NAMALWA (cell line): ENCODE measurements around the gene TREX2.

Source experiments
- DNase-seq: peaks from one replicate; pipeline ENCODE4 v3.0.0-alpha.2; 2015; ENCODE audit warnings: low spot score

TREX2 gene

GRCh38 chrX:153475751-153476281 lies 30.0 kb upstream of the TREX2 start:
- no peak for DNase-seq

GRCh38 chrX:153475271-153475670 lies 29.4 kb upstream of the TREX2 start:
- DNase-seq, result no peak

GRCh38 chrX:153474718-153475117 lies 28.9 kb upstream of the TREX2 start:
- no peak for DNase-seq

GRCh38 chrX:153474266-153474665 lies 28.4 kb upstream of the TREX2 start:
- no peak for DNase-seq

- no peak for DNase-seq
Observed at GRCh38 chrX:153473126-153473525, 27.3 kb upstream of the TREX2 start.

GRCh38 chrX:153471663-153472280 lies 25.9 kb upstream of the TREX2 start:
- DNase-seq, result no peak

- DNase-seq, result peak; percentile 88
Observed at GRCh38 chrX:153470411-153471363, 24.8 kb upstream of the TREX2 start, which contains the start of gene HAUS7. Gene HAUS7, minus strand, starts transcription at chrX:153470576. Its CDS starts 19 bp downstream, at chrX:153470557.

- peak; percentile 51 for DNase-seq
Observed at GRCh38 chrX:153469811-153470410, 24.1 kb upstream of the TREX2 start.

GRCh38 chrX:153468008-153468580 lies 22.2 kb upstream of the TREX2 start:
- DNase-seq, result no peak

GRCh38 chrX:153465691-153466380 lies 20.0 kb upstream of the TREX2 start:
- DNase-seq, result no peak

GRCh38 chrX:153464116-153464515 lies 18.3 kb upstream of the TREX2 start:
- DNase-seq, result no peak

- no peak for DNase-seq
Observed at GRCh38 chrX:153463556-153463955, 17.7 kb upstream of the TREX2 start.

GRCh38 chrX:153463031-153463430 lies 17.2 kb upstream of the TREX2 start:
- DNase-seq, result no peak

- DNase-seq, result no peak
Observed at GRCh38 chrX:153462291-153462690, 16.4 kb upstream of the TREX2 start.

GRCh38 chrX:153460826-153461225 lies 15.0 kb upstream of the TREX2 start:
- DNase-seq, result peak; percentile 63

- no peak for DNase-seq
Observed at GRCh38 chrX:153459986-153460385, 14.1 kb upstream of the TREX2 start.

- DNase-seq, result no peak
Observed at GRCh38 chrX:153458476-153458875, 12.6 kb upstream of the TREX2 start.

- no peak for DNase-seq
Observed at GRCh38 chrX:153457827-153458466, 12.1 kb upstream of the TREX2 start.

- DNase-seq, result no peak
Observed at GRCh38 chrX:153457136-153457825, 11.4 kb upstream of the TREX2 start.

GRCh38 chrX:153456704-153457103 lies 10.8 kb upstream of the TREX2 start:
- DNase-seq, result no peak
